ENCODE results near the gene SPG7. TPM values are rescaled to one million over a fixed set of nuclear protein-coding genes. Genes with fewer than 3 reads are reported as not detected.

The SPG7 gene
- total and polyA plus RNA-seq, 9 of the 15 experiments (the other 6 are each of a cell fraction or from before 2014, with no cell fraction given) = 5.8 to 89.1 (median 49.4) TPM

GRCh38 chr16:89505204-89506112 lies 2.7 kb upstream of the SPG7 start (continued):
- peak; percentile 98 for TF ChIP-seq NR2C1 (IDR thresholded peaks at IDR 0.05)
- TF ChIP-seq NR2C1 (tag; IDR thresholded peaks at IDR 0.05) = peak; percentile 99
- no peak for TF ChIP-seq ETS2 (tag; IDR thresholded peaks at IDR 0.05; ENCODE audit: borderline replicate concordance, poor library complexity, severe bottlenecking)
- no peak for TF ChIP-seq SRF (CRISPR knock-in tag; IDR thresholded peaks at IDR 0.05)
- no peak for TF ChIP-seq ZNF318 (IDR thresholded peaks at IDR 0.05; ENCODE audit: borderline replicate concordance in 1 of 2, low read depth in 1 of 2)
- 0 out of 3 replicates have a peak, but pooled peaks of 1 of the 2 experiments have one; percentile 53 for TF ChIP-seq CBX3 (IDR thresholded peaks at IDR 0.05; ENCODE audit: borderline replicate concordance in 1 of 2, low read length in 2 of 2)
- TF ChIP-seq NFE2L1 (tag; IDR thresholded peaks at IDR 0.05; ENCODE audit: borderline replicate concordance, low read depth) = no peak
- TF ChIP-seq TCF7L2 (IDR thresholded peaks at IDR 0.05; ENCODE audit: low read depth, low read length) = no peak
- TF ChIP-seq CHD1 (IDR thresholded peaks at IDR 0.05; ENCODE audit: low read length) = no peak
- peak; percentile 90 for TF ChIP-seq HMBOX1 (IDR thresholded peaks at IDR 0.05)
- TF ChIP-seq ZNF644 (tag; IDR thresholded peaks at IDR 0.05; ENCODE audit: low read depth) = no peak; the same call in 1 of the 2 replicates
- no peak for TF ChIP-seq PTRF (tag; IDR thresholded peaks at IDR 0.05)
- no peak for TF ChIP-seq RHOXF2B (CRISPR knock-in tag; conservative IDR thresholded peaks at IDR 0.05)
- TF ChIP-seq HMGXB4 (CRISPR knock-in tag; IDR thresholded peaks at IDR 0.05) = no peak
- no peak for TF ChIP-seq ZNF699 (CRISPR knock-in tag; IDR thresholded peaks at IDR 0.05; ENCODE audit: insufficient replicate concordance)
